Hematopoietic multipotent progenitor cell treated with erythropoietin and hydrocortisone succinate and interleukin-3 and kit ligand, for 8 days (in vitro differentiated cells): ENCODE results near the gene ATP9B.
"Not testable (repeated sequence)": the region's sequence is repeated elsewhere in the genome, so short reads cannot be mapped to it uniquely, and the experiment has no call there.

Experiments used
- DNase-seq: peaks from one replicate; pipeline ENCODE4 v3.0.0-alpha.2; 2015

Gene ATP9B

DNA sequence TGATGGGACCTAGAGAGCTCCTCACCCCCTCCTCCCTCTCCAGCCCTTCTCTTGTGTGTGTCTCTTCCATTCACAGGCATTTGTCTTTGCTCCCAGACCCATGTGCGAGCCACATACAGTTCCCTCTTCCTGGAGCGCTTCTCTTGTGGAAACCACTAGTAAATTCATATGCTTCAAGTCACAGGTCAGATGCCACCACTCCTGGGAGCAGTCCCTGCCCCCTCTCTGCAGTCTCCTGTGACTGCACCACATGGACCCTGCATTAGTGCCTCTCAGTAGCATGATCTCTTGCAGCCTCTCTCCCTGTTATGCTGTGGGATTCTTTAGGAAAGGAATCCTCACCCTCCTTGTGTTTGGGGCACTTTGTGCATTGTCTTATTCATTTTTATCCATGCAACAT, 230.1 kb downstream of the ATP9B start:
- no peak for DNase-seq

DNA sequence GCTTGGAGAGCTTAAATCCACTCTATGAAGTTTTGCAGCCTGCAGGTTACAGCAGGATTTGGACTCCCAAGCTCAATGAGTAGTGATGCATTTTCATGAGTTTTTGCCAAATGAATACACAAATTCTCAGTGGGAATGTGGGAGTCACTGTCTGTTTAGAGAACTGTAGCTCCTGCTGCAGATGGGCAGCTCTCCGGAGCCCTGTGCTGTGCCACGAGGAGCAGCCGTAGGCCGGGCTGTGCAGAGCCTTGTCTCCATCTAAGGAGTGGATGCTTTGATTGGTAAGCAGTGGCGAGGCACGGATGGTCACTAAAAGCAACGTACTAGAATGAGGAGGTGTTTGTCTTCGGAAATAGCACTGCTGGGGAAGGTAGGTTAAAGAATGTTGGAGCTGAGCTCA, 230.5 kb downstream of the ATP9B start:
- DNase-seq, result no peak

DNA sequence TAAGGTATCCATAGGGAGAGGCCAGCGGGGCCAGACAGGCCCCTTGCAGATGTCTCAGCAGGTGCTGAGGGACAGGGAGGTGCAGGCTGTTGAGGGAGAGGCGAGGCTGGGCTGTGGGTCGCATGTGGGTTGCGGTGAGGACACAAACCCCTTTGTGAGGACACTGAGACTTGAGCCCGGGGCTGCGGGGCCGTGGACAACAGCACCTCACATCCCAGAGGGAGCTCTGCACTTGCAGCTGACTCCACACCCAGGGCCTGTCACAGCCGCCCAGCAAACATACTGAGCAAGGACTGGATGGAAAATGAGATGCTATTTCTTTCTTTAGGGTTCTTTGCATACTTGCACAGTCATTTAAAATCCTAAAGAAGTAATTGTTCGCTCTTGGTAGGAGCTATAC, 231.2 kb downstream of the ATP9B start:
- DNase-seq, result no peak

DNA sequence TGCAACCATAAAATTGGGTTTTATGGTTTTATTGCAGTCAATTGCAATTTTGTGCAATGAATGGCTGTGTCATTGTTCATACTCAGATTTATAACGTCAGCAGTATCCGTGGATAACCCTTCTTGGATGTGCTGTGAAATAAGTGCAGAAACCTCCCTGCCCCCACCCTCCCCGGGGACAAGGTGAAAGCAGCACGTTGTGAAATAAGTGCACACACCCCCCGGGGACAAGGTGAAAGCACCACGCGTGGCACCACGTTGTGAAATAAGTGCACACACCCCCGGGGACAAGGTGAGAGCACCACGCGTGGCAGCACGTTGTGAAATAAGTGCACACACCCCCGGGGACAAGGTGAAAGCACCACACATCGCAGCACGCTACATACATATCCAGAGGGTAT, 232.9 kb downstream of the ATP9B start:
- no peak for DNase-seq

DNA sequence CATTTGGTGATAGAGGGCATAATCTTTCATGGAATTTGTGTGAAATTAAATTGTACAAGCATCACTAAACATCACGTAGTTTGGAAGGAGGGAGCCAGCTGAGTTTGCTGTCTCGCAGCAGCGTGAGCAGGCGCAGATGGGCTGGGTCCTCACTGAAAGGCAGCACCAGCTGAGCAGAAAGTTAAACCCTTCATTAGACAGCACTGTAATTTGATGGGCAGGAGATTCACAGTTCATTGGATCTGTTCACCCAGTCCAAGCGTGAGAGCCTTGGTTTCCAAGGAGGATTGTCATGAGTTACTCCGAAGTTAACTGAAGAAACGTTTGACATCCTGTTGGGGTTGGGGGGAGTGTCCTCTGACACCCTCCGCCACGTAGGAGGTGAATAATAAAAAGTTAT, 236.7 kb downstream of the ATP9B start:
- DNase-seq, result no peak

DNA sequence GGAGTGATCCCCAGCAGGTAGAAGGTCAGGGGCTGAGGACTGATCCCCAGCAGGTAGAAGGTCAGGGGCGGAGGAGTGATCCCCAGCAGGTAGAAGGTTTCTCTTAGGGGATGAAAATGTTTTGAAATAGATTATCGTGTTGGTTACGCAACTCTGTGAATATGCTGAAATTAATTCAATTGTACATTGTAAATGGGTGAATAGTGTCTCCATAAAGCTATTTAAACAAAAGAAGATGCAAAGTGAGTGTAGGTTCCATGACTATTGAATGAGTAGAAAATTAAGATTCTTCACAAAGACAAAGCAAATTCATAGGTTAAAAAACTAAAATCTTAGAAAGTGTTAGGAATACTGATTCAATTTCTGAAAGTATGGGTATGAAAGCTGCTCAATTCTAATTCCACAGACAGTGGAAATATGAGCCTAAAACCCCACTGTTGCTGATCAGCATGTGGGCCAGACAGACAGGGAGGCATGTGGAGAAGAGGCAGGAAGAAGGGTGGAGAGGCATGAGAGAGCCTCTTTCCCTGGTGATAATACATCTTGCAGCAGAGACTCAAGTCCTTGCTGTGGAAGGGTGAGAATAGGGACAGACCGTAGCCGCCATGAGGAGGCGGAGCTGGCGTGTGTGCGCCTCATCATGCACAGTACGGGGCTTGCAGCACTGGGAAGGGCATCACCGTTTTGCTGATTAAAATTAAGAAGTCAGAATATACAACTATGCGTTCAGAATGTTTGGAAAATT, 240.6 kb downstream of the ATP9B start:
- no peak for DNase-seq

DNA sequence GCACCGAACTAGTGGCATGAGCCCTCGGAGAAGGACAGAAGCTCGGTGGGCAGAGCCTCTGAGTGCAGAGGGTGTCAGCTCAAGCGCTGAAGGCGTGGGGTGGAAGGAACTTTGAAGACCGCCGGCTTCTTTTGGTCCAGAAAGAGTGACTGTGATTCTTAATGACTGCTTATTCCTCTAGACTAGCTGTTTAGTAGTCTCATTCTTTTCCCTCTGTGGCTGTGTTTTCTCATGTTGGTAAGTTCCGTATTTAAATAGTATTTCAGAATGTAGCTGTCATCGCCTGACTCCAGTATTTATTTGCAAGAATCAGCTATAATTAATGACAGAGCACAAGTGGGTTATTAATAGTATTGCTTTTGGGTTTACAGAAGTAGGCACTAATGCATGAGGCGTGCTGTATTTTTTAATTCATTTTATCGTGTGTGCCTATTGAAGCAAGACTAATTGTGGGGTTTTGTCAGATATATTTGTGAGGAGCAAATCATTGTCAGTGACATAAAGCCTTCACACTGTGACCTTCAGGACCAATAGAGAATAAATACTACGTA, 245.7 kb downstream of the ATP9B start:
- DNase-seq, result no peak

DNA sequence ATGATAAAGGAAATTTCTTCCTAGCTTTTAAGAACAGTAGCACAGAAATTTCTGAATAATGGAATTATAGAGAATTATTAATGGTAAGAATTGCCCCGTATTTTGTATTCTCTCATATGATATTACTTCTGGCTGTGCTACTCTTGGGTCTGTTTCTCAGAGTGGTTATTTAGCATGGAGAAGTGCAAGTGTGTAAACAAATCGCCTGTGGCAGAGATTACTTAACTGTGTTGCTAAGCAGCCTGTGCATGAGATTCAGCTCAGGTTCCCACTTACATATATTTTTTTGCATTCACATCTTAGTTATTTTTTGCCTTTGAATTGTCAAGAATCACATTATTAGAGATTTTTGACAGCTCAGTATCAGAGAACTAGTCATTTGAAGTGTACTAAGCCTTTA, 246.4 kb downstream of the ATP9B start:
- DNase-seq, result no peak

DNA sequence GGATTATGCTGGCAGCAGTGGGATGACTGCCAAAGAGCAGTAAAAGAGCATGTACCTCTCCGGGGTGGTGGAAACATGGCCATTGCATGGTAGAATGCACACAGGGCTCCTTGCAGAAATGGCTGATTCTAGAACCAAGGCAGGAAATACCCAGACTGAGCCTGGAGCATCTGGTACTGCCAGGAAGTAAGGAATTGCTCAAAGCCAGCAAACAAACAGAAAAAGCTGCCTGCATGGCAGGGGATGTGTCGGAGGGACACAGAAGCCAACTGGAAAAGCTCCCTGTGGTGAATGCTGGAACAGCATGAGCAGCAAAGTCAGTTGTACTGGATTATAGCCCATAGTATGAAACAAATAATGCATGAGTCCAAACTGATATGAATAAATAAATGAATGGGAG, 248.5 kb downstream of the ATP9B start:
- no peak for DNase-seq

DNA sequence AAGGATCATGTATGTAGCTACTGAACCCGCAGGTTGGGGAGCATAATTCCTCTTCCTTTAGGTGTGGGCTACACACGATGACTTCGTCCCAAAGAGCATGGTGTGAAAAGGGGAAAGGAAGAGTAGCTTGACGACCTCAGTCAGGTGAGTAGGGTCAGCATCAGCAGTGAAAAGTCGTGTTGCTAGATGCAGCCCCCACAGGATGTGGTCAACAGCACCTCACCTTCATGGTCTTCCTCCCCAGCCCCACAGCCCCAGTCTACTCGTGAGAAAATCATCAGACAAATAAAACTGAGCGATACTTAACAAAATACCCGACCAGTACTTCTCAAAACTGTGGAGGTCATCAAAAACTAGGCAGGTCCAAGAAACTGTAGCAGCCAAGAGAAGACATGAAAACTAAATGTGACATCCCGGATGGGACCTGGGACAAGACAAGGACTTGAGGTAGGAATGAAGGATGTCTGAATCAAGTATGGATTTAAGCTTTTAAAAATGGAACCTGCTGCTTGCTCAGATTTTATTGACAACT, 249.0 kb downstream of the ATP9B start:
- no peak for DNase-seq

DNA sequence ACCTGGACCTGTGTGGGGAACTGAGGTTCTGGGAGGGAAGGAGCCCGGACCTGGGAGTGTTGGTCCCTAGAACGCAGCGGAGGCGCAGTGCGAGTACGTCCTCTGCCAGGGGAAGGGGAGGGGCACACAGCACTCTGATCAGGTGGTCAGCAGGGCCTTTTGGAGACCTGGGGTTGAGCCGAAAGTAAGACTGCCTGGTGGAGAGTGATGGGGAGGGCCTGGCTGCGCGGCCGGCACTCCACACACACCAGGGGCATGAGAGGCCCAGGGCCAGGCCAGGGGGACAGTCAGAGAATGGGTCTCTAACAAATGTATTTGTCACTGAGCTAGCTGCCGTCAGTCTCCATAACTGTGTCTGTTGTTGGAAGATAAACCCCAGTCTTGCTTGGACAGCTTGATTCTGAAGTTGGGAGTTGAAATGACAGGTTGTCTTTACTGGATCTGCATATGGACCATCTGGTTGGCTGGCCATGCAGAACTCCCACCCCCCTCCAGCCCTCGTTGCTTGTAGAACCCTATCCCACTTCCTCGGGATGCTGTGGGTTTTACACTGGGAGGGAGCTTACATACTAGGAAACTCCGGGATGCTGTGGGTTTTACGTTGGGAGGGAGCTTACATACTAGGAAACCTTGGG, 251.1 kb downstream of the ATP9B start:
- DNase-seq, result no peak

DNA sequence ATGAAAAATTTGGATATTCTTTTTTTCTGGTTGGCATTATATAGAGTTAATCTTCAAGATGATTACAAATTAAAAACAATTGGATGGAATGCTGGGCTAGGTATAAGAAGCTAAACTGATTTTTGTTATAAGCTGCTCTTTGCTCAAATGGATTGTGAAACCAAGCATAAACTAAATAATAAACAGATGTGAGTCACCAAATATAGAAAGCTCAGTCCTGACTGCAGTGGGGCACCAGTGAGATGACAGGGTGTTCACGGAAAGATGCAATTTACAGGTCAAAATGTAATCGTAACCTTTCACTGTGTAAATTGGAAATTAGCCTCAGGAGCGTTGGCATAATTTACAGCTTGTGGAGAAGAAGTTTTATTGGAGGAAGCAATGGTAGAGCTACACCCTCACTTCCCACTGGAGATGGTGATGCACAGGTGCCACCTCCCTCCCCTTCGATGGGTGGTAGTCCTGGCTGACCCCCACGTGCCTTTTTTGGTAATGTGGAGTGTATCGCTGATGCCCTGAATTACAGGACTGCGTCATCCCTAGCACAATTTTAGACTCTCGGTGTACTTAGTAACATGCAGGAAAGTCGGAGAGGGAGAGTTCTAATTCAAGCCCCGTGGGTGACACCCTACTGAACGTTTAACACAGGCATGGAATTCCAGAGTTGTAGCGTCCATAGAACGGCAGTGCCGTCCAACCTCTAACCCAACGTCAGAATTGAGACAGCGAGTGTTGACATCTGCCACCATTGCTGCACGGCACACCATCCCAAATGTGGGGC, 252.6 kb downstream of the ATP9B start:
- no peak for DNase-seq

DNA sequence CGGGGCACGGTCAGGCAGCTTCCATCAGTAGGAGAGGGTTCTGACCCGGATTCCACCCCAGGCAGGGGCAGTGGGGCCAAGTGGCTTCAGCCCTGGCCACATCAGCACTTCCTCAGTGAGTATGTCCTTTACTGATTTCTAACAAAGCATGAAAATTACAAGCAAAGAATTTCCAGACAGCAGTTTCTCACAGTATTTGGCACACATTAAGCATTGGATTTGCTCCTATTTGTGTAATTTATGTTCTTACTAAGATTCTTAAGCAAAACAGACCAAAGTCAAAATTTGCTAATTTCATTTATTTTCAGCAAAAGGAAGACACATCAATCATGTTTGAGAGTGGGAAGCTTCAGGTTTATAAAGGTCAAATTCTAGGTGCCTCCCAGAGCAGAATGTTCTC, 253.2 kb downstream of the ATP9B start:
- DNase-seq, result no peak

DNA sequence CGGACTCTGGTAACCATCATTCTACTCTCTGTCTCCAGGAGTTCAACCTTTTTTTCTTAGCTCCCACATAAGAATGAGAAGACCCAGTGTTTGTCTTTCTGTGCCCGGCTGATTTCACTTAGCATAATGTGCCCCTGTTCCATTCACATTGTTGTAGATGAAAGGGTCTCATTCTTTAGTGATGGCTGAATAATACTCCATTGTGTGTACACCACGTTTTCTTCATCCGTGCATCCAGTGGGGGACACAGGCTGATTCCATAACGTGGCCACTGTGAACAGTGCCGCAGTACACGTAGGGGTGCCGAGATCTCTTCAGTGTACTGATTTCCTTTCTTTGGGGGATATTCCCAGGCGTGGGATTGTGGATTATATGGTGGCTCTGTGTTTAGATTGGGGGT, 254.3 kb downstream of the ATP9B start:
- DNase-seq, result no peak

DNA sequence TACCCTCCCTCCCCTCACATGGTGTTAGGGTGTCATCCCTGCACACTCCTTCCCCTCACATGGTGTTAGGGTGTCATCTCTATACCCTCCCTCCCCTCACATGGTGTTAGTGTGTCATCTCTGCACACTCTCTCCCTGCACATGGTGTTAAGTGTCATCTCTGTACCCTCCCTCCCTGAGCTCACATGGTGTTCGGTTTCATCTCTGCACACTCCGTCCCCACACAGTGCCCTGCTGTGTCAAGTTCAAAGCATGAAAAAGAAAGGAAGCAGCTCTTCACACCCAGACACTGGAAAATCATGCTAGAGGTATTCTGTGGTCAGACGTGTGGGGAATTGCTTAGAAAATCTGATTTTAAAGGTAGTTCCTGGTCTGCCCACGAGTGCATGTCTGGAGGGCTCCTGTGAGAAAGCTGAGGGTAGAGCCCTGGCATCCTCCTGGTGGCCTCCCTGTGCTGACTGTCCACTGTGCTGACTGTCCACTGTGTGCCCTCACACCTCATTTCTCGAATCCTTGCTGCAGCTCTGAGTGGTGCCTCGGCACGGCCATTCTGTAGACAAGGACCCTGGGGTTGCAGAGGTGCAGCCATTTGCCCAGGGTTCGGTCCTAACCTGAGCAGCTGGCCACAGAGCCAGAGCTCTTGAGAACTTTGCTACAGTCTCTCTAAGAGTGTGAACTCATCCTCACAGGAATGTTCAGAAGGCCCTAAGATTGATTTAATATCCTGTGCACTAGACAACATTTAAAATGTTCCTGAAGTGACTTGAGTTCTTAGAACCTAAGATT, 257.4 kb downstream of the ATP9B start:
- DNase-seq, result no peak

DNA sequence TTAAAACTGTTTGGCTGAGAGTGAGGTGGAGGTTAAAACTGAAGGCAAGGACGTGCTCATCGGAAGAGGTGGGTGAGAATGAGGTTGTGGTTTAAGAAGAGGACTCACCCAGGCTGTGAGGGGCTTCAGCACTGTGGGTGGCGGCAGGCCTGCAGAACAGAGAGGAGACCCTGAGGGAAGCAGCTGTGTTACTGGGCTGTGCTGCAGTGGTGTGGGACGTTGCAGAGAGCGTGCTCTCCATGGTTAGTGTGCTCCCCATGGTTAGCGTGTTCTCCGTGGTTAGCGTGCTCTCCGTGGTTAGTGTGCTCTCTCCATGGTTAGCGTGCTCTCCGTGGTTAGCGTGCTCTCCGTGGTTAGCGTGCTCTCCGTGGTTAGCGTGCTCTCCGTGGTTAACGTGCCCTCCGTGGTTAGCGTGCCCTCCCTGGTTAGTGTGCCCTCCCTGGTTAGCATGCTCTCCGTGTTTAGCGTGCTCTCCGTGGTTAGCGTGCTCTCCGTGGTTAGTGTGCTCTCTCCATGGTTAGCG, 258.1 kb downstream of the ATP9B start:
- DNase-seq, result no peak

DNA sequence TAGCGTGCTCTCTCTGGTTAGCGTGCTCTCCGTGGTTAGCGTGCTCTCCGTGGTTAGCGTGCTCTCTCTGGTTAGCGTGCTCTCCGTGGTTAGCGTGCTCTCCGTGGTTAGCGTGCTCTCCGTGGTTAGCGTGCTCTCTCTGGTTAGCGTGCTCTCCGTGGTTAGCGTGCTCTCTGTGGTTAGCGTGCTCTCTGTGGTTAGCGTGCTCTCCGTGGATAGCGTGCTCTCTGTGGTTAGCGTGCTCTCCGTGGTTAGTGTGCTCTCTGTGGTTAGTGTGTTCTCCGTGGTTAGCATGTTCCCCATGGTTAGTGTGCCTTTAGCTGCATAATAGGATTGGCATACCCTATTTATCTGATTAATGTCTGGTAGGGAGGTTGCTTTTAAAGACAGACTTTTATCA, 258.7 kb downstream of the ATP9B start:
- DNase-seq, result not testable (repeated sequence)

DNA sequence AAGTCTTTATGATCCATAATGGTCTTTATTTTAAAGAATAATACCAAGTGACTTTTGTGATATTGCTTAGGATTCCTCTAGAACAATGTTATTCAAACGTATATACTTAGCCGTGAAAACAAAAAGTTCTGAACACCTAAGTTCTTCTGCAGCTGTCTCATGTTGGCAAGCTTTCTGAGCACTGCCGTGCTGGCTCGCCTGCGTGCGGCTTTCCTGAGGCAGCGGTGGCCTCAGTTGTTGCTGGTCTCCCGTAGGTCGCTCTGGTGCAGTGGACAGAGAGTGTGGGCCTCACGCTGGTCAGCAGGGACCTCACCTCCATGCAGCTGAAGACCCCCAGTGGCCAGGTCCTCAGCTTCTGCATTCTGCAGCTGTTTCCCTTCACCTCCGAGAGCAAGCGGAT, 259.7 kb downstream of the ATP9B start:
- DNase-seq, result no peak

DNA sequence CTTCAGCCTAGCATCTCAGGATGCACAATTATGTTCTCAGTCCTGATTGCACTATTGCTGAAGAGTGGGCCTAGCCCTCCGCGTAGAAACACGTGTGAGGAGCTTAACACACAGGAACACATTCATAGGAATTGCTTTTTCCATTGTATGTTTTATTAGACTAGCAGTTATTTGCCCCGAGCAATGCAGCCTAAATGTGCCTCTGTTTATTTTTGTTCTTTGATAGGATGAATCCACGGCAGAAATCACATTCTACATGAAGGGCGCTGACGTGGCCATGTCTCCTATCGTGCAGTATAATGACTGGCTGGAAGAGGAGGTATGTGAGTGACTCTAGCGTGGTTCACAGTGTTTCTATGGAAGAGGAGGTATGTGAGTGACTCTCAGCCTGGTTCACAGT, 260.6 kb downstream of the ATP9B start:
- no peak for DNase-seq

DNA sequence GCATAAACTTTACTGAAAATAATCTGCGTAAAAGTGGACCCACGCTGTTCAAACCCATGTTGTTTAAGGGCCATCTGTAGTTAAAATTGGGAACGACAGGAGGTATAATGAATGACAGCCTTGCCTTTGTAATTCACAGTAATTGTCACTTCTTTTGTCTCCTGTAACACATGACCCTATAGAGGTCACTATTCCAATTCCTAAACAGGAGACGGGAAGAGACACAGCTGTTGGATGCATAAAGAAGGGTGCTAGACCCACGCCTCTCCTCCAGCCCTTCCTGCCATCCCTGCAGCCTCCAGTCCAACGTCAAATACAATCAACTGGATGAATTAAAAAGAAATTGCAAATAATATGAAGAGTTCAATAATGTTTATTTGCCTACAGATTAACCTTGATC, 263.5 kb downstream of the ATP9B start:
- DNase-seq, result no peak

DNA sequence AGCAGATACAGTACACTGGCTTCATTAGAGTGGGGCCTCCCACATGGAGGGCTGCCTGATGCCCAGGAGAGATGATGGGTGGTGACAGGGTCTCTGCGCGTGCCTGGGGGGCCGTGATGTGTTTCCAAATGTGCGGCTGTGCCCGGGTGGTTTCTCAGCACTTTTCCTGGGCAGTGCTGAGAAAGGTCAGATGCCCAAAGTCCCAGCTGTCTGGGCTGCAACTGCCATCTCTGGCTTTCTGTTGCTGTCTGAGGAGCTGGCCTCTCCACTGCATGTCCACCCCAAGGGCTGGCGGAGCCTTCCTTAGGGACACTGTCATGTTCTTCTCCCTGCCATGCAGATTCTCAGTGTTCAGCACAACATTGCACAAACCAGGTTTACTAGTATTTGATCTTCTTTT, 263.9 kb downstream of the ATP9B start:
- DNase-seq, result no peak

DNA sequence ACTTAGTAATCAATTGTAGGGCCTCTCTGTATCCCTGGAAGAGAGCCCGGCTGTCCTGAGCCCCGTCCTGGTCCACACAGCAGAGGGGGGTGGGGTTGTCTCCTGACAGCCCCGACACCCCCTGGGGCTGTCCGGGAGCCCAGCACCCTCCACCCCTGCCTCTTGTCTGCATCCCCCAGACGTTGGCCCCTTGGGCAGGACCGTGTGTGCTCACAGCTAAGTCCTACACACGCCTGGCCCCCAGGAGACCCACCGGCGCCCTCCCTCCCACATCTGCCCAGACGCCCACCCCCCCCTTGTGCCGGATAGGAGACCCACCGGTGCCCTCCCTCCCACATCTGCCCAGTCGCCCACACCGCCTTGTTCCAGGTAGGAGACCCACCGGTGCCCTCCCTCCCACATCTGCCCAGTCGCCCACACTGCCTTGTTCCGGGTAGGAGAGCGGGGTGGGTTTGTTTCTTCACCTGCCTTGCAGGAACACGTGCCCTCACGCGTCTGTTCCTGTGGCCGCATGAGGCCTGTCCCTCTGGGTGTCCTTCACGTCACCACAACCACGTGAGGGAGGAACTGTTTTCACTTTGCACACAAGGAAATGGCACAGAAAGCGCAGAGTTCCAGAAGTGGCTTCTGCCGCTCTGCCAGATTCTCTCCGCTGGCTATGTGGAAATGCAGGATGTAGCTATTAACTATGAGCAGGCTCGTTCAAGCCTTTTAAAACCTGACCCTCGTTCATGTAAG, 265.5 kb downstream of the ATP9B start:
- DNase-seq, result no peak
